SK-N-SH (cell line): ENCODE measurements around the gene SUN5. TPM values are rescaled to one million over a fixed set of nuclear protein-coding genes. Genes with fewer than 3 reads are reported as not detected.

ENCODE experiments used
- CTCF ChIA-PET: fragments of 300-600, 350-600 bp; formaldehyde crosslinking; extraction: SDS; loops from one replicate; lab custom pipeline; 2021; lab: Yijun Ruan, JAX
- POLR2A ChIA-PET: fragments of 350-600 bp; sonication (Branson Sonifier 250); formaldehyde crosslinking; extraction: SDS; loops from one replicate; lab custom pipeline; 2020; ENCODE audit warnings: antibody characterized with exemption, inconsistent platforms; lab: Yijun Ruan, JAX
- DNase-seq: peaks from one replicate; pipeline ENCODE4 v3.0.0; 2012
- H2AFZ ChIP-seq: fragments of 200-600 bp; sonication (generic); 2 replicates; pipeline ENCODE4 v1.8.1; 2016; ENCODE audit warnings: antibody characterized with exemption, mild to moderate bottlenecking, low read depth
- H3F3A ChIP-seq: fragments of 200-600 bp; sonication (generic); replicated peaks from 2 replicates; pipeline ENCODE3; 2016; ENCODE audit warnings: antibody characterized with exemption, mild to moderate bottlenecking; ENCODE audit not compliant: insufficient read depth
- H3K27ac ChIP-seq, 2 experiments: fragments of 200-500 bp in 1 of 2; fragments of 200-600 bp in 1 of 2; sonication (Bioruptor generic) in 1 of 2; sonication (generic), shearing (Covaris generic) in 1 of 2; 2 replicates each; pipeline versions ENCODE4 v1.5.1 to v1.6.1; 2014 to 2016; ENCODE audit warnings: low read depth in 2 of 2, inconsistent platforms in 1 of 2, low read length in 1 of 2, mild to moderate bottlenecking in 1 of 2, mixed read lengths in 1 of 2
- H3K27me3 ChIP-seq: fragments of 200-600 bp; sonication (generic), shearing (Covaris generic); 2 replicates; pipeline ENCODE4 v1.6.1; 2016; ENCODE audit warnings: mixed run types; ENCODE audit not compliant: insufficient read depth
- H3K36me3 ChIP-seq, 2 experiments: fragments of 200-500 bp in 1 of 2; fragments of 200-600 bp in 1 of 2; sonication (Bioruptor generic) in 1 of 2; sonication (generic) in 1 of 2; replicated peaks in 1 of 2; 2 replicates each; pipeline versions ENCODE3 to v1.5.1; 2014 to 2016; ENCODE audit warnings: low read length in 1 of 2, mild to moderate bottlenecking in 1 of 2; ENCODE audit not compliant: insufficient read depth in 2 of 2, control insufficient read depth in 1 of 2
- H3K4me1 ChIP-seq, 2 experiments: fragments of 200-500 bp in 1 of 2; fragments of 200-600 bp in 1 of 2; sonication (Bioruptor generic) in 1 of 2; sonication (generic), shearing (Covaris generic) in 1 of 2; 2 replicates each; pipeline versions ENCODE4 v1.5.1 to v1.6.1; 2014 to 2016; ENCODE audit warnings: low read depth in 1 of 2, low read length in 1 of 2, mixed run types in 1 of 2; ENCODE audit not compliant: insufficient read depth in 2 of 2, control insufficient read depth in 1 of 2
- H3K4me2 ChIP-seq: fragments of 200-600 bp; sonication (generic), shearing (Covaris generic); 2 replicates; pipeline ENCODE4 v1.6.1; 2017; ENCODE audit warnings: mixed run types
- H3K4me3 ChIP-seq, 2 experiments: fragments of 200-500 bp in 1 of 2; fragments of 200-600 bp in 1 of 2; sonication (Bioruptor generic) in 1 of 2; sonication (generic), shearing (Covaris generic) in 1 of 2; 2 replicates each; pipeline versions ENCODE4 v1.5.1 to v1.8.1; 2014 to 2016; ENCODE audit warnings: low read depth in 2 of 2, inconsistent platforms in 1 of 2, low read length in 1 of 2, mild to moderate bottlenecking in 1 of 2, mixed read lengths in 1 of 2, moderate library complexity in 1 of 2
- H3K79me2 ChIP-seq: fragments of 200-600 bp; sonication (generic); 2 replicates; pipeline ENCODE4 v1.8.1; 2017; ENCODE audit warnings: mild to moderate bottlenecking; ENCODE audit not compliant: insufficient read depth
- H3K9ac ChIP-seq: fragments of 200-600 bp; sonication (generic); 2 replicates; pipeline ENCODE4 v1.6.1; 2017; ENCODE audit warnings: mixed run types
- H3K9me2 ChIP-seq: fragments of 200-600 bp; sonication (generic); 2 replicates; pipeline ENCODE4 v1.6.1; 2017; ENCODE audit warnings: mixed run types
- H3K9me3 ChIP-seq: fragments of 200-600 bp; sonication (generic); 2 replicates; pipeline ENCODE4 v1.6.1; 2017; ENCODE audit warnings: mixed run types, mild to moderate bottlenecking, moderate library complexity
- H4K20me1 ChIP-seq: fragments of 200-600 bp; sonication (generic); 2 replicates; pipeline ENCODE4 v1.6.1; 2017; ENCODE audit warnings: mild to moderate bottlenecking, mixed run types; ENCODE audit not compliant: insufficient read depth
- EP300 ChIP-seq, 2 experiments: IDR thresholded peaks; 2 replicates each; pipeline versions ENCODE4 v1.4.0 to v1.6.1; 2012; ENCODE audit warnings: borderline replicate concordance in 1 of 2, low read depth in 1 of 2, low read length in 1 of 2
- EZH2phosphoT487 ChIP-seq: fragments of 200-600 bp; sonication (generic); IDR thresholded peaks from 2 replicates; pipeline ENCODE4 v1.6.1; 2017; ENCODE audit warnings: low read depth, mixed run types, mild to moderate bottlenecking, antibody characterized with exemption, moderate library complexity, borderline replicate concordance
- GABPA ChIP-seq: IDR thresholded peaks from 2 replicates; pipeline ENCODE4 v1.4.0; 2012; ENCODE audit warnings: low read depth, mild to moderate bottlenecking
- GATA2 ChIP-seq: sonication (generic); formaldehyde crosslinking; IDR thresholded peaks from 2 replicates; pipeline ENCODE4 v1.5.0; 2020; ENCODE audit warnings: mild to moderate bottlenecking, missing genetic modification reagents
- RXRA ChIP-seq: IDR thresholded peaks from 2 replicates; pipeline ENCODE4 v1.4.0; 2012; ENCODE audit warnings: low read depth, mild to moderate bottlenecking, borderline replicate concordance
- TEAD4 ChIP-seq: IDR thresholded peaks from 2 replicates; pipeline ENCODE4 v1.4.0; 2012; ENCODE audit warnings: mild to moderate bottlenecking, borderline replicate concordance; ENCODE audit not compliant: insufficient read depth
- WGBS: methylation state at CpG from one replicate; pipeline ENCODE4 v1.1.6; 2017; ENCODE audit warnings: low lambda C conversion rate; 5-methylcytosine and 5-hydroxymethylcytosine counted together
- polyA plus RNA-seq, 3 experiments: library from polyadenylated mRNA; depleted of rRNA; stranded (reverse); fragments of >200 nt; gene quantifications; 2 replicates each; pipeline ENCODE4 v1.2.3, GENCODE V29; 2012
- TF ChIP-seq, protein P1 (sequence below): IDR thresholded peaks from 2 replicates; pipeline ENCODE4; 2012
- TF ChIP-seq, protein P2 (sequence below): IDR thresholded peaks from 2 replicates; pipeline ENCODE4 v1.6.1; 2012; ENCODE audit warnings: mild to moderate bottlenecking, low read depth, low read length, moderate library complexity
- TF ChIP-seq, protein P3 (sequence below): fragments of 150-350 bp; IDR thresholded peaks from 2 replicates; pipeline ENCODE4 v1.6.1; 2017; ENCODE audit warnings: antibody characterized with exemption, low read length, low read depth, borderline replicate concordance
- TF ChIP-seq, protein P4 (sequence below): IDR thresholded peaks from 2 replicates; pipeline ENCODE4 v1.4.0; 2012; ENCODE audit warnings: low read depth

The SUN5 gene
- polyA plus RNA-seq, 1 of the 3 experiments (the other 2 are of a cell fraction) = not detected

- TF ChIP-seq GABPA (no peak), EZH2phosphoT487 (no peak)
Measured at GRCh38 chr20:32969356-32970114, 34.7 kb downstream of the SUN5 start (continued).

- Histone ChIP-seq H3K9ac (no peak overlapping the region), H3K27me3 (peaks cover 22% of the 10 kb centered on the region), H3K4me1 (no peaks in the 10 kb centered on the region), H4K20me1 (no peaks in the 10 kb centered on the region), H3K27ac (no peak overlapping the region), H3F3A (no peaks in the 10 kb centered on the region), H3K9me2 (no peaks in the 10 kb centered on the region), H3K79me2 (no peaks in the 10 kb centered on the region), H2AFZ (no peak overlapping the region), H3K36me3 (no peaks in the 10 kb centered on the region), H3K4me2 (no peak overlapping the region)
- no peak for DNase-seq
- TF ChIP-seq, protein P1, sequence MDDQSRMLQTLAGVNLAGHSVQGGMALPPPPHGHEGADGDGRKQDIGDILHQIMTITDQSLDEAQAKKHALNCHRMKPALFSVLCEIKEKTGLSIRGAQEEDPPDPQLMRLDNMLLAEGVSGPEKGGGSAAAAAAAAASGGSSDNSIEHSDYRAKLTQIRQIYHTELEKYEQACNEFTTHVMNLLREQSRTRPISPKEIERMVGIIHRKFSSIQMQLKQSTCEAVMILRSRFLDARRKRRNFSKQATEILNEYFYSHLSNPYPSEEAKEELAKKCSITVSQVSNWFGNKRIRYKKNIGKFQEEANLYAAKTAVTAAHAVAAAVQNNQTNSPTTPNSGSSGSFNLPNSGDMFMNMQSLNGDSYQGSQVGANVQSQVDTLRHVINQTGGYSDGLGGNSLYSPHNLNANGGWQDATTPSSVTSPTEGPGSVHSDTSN = no peak
- TF ChIP-seq, protein P2, sequence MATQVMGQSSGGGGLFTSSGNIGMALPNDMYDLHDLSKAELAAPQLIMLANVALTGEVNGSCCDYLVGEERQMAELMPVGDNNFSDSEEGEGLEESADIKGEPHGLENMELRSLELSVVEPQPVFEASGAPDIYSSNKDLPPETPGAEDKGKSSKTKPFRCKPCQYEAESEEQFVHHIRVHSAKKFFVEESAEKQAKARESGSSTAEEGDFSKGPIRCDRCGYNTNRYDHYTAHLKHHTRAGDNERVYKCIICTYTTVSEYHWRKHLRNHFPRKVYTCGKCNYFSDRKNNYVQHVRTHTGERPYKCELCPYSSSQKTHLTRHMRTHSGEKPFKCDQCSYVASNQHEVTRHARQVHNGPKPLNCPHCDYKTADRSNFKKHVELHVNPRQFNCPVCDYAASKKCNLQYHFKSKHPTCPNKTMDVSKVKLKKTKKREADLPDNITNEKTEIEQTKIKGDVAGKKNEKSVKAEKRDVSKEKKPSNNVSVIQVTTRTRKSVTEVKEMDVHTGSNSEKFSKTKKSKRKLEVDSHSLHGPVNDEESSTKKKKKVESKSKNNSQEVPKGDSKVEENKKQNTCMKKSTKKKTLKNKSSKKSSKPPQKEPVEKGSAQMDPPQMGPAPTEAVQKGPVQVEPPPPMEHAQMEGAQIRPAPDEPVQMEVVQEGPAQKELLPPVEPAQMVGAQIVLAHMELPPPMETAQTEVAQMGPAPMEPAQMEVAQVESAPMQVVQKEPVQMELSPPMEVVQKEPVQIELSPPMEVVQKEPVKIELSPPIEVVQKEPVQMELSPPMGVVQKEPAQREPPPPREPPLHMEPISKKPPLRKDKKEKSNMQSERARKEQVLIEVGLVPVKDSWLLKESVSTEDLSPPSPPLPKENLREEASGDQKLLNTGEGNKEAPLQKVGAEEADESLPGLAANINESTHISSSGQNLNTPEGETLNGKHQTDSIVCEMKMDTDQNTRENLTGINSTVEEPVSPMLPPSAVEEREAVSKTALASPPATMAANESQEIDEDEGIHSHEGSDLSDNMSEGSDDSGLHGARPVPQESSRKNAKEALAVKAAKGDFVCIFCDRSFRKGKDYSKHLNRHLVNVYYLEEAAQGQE = no peak
- TF ChIP-seq, protein P3, sequence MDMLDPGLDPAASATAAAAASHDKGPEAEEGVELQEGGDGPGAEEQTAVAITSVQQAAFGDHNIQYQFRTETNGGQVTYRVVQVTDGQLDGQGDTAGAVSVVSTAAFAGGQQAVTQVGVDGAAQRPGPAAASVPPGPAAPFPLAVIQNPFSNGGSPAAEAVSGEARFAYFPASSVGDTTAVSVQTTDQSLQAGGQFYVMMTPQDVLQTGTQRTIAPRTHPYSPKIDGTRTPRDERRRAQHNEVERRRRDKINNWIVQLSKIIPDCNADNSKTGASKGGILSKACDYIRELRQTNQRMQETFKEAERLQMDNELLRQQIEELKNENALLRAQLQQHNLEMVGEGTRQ = no peak
- TF ChIP-seq TEAD4 = no peak
- TF ChIP-seq, protein P4, sequence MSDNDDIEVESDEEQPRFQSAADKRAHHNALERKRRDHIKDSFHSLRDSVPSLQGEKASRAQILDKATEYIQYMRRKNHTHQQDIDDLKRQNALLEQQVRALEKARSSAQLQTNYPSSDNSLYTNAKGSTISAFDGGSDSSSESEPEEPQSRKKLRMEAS = no peak
- no peak for TF ChIP-seq GATA2 (CRISPR knock-in tag)
- TF ChIP-seq GABPA = no peak
- TF ChIP-seq RXRA = no peak
- TF ChIP-seq EP300 (IDR thresholded peaks at IDR 0.05; ENCODE audit: borderline replicate concordance in 1 of 2, low read depth in 1 of 2, low read length in 1 of 2) = no peak
- TF ChIP-seq, all 33 proteins: peak for 0
- WGBS = 53% methylated on average over 11 of the region's 19 CpGs
- no peak overlapping the region for H3K4me3 ChIP-seq
- ChIA-PET CTCF (no interaction called here), POLR2A (no interaction called here)
- H3K9me3 ChIP-seq = no peaks in the 10 kb centered on the region
Measured at GRCh38 chr20:32968478-32969241, 35.6 kb downstream of the SUN5 start.
